SK-N-SH (cell line): ENCODE measurements around the gene D2HGDH. TPM values are rescaled to one million over a fixed set of nuclear protein-coding genes. Genes with fewer than 3 reads are reported as not detected.

ENCODE experiments used
- CTCF ChIA-PET: fragments of 300-600, 350-600 bp; formaldehyde crosslinking; extraction: SDS; loops from one replicate; lab custom pipeline; 2021; lab: Yijun Ruan, JAX
- POLR2A ChIA-PET: fragments of 350-600 bp; sonication (Branson Sonifier 250); formaldehyde crosslinking; extraction: SDS; loops from one replicate; lab custom pipeline; 2020; ENCODE audit warnings: antibody characterized with exemption, inconsistent platforms; lab: Yijun Ruan, JAX
- DNase-seq: peaks from one replicate; pipeline ENCODE4 v3.0.0; 2012
- H2AFZ ChIP-seq: fragments of 200-600 bp; sonication (generic); 2 replicates; pipeline ENCODE4 v1.8.1; 2016; ENCODE audit warnings: antibody characterized with exemption, mild to moderate bottlenecking, low read depth
- H3F3A ChIP-seq: fragments of 200-600 bp; sonication (generic); replicated peaks from 2 replicates; pipeline ENCODE3; 2016; ENCODE audit warnings: antibody characterized with exemption, mild to moderate bottlenecking; ENCODE audit not compliant: insufficient read depth
- H3K27ac ChIP-seq, 2 experiments: fragments of 200-500 bp in 1 of 2; fragments of 200-600 bp in 1 of 2; sonication (Bioruptor generic) in 1 of 2; sonication (generic), shearing (Covaris generic) in 1 of 2; 2 replicates each; pipeline versions ENCODE4 v1.5.1 to v1.6.1; 2014 to 2016; ENCODE audit warnings: low read depth in 2 of 2, inconsistent platforms in 1 of 2, low read length in 1 of 2, mild to moderate bottlenecking in 1 of 2, mixed read lengths in 1 of 2
- H3K27me3 ChIP-seq: fragments of 200-600 bp; sonication (generic), shearing (Covaris generic); 2 replicates; pipeline ENCODE4 v1.6.1; 2016; ENCODE audit warnings: mixed run types; ENCODE audit not compliant: insufficient read depth
- H3K36me3 ChIP-seq, 2 experiments: fragments of 200-500 bp in 1 of 2; fragments of 200-600 bp in 1 of 2; sonication (Bioruptor generic) in 1 of 2; sonication (generic) in 1 of 2; replicated peaks in 1 of 2; 2 replicates each; pipeline versions ENCODE3 to v1.5.1; 2014 to 2016; ENCODE audit warnings: low read length in 1 of 2, mild to moderate bottlenecking in 1 of 2; ENCODE audit not compliant: insufficient read depth in 2 of 2, control insufficient read depth in 1 of 2
- H3K4me1 ChIP-seq, 2 experiments: fragments of 200-500 bp in 1 of 2; fragments of 200-600 bp in 1 of 2; sonication (Bioruptor generic) in 1 of 2; sonication (generic), shearing (Covaris generic) in 1 of 2; 2 replicates each; pipeline versions ENCODE4 v1.5.1 to v1.6.1; 2014 to 2016; ENCODE audit warnings: low read depth in 1 of 2, low read length in 1 of 2, mixed run types in 1 of 2; ENCODE audit not compliant: insufficient read depth in 2 of 2, control insufficient read depth in 1 of 2
- H3K4me2 ChIP-seq: fragments of 200-600 bp; sonication (generic), shearing (Covaris generic); 2 replicates; pipeline ENCODE4 v1.6.1; 2017; ENCODE audit warnings: mixed run types
- H3K4me3 ChIP-seq, 2 experiments: fragments of 200-500 bp in 1 of 2; fragments of 200-600 bp in 1 of 2; sonication (Bioruptor generic) in 1 of 2; sonication (generic), shearing (Covaris generic) in 1 of 2; 2 replicates each; pipeline versions ENCODE4 v1.5.1 to v1.8.1; 2014 to 2016; ENCODE audit warnings: low read depth in 2 of 2, inconsistent platforms in 1 of 2, low read length in 1 of 2, mild to moderate bottlenecking in 1 of 2, mixed read lengths in 1 of 2, moderate library complexity in 1 of 2
- H3K79me2 ChIP-seq: fragments of 200-600 bp; sonication (generic); 2 replicates; pipeline ENCODE4 v1.8.1; 2017; ENCODE audit warnings: mild to moderate bottlenecking; ENCODE audit not compliant: insufficient read depth
- H3K9ac ChIP-seq: fragments of 200-600 bp; sonication (generic); 2 replicates; pipeline ENCODE4 v1.6.1; 2017; ENCODE audit warnings: mixed run types
- H3K9me2 ChIP-seq: fragments of 200-600 bp; sonication (generic); 2 replicates; pipeline ENCODE4 v1.6.1; 2017; ENCODE audit warnings: mixed run types
- H3K9me3 ChIP-seq: fragments of 200-600 bp; sonication (generic); 2 replicates; pipeline ENCODE4 v1.6.1; 2017; ENCODE audit warnings: mixed run types, mild to moderate bottlenecking, moderate library complexity
- H4K20me1 ChIP-seq: fragments of 200-600 bp; sonication (generic); 2 replicates; pipeline ENCODE4 v1.6.1; 2017; ENCODE audit warnings: mild to moderate bottlenecking, mixed run types; ENCODE audit not compliant: insufficient read depth
- EZH2phosphoT487 ChIP-seq: fragments of 200-600 bp; sonication (generic); IDR thresholded peaks from 2 replicates; pipeline ENCODE4 v1.6.1; 2017; ENCODE audit warnings: low read depth, mixed run types, mild to moderate bottlenecking, antibody characterized with exemption, moderate library complexity, borderline replicate concordance
- FOSL2 ChIP-seq: IDR thresholded peaks from 2 replicates; pipeline ENCODE4 v1.4.0; 2012; ENCODE audit warnings: low read depth, mild to moderate bottlenecking, moderate library complexity, borderline replicate concordance
- GABPA ChIP-seq: IDR thresholded peaks from 2 replicates; pipeline ENCODE4 v1.4.0; 2012; ENCODE audit warnings: low read depth, mild to moderate bottlenecking
- MEF2A ChIP-seq: IDR thresholded peaks from 2 replicates; pipeline ENCODE4 v1.4.0; 2012; ENCODE audit warnings: low read depth, borderline replicate concordance
- MXI1 ChIP-seq: IDR thresholded peaks from 2 replicates; pipeline ENCODE4 v1.6.1; 2012; ENCODE audit warnings: mild to moderate bottlenecking, low read depth, low read length, improper control_type of control experiment
- NFIC ChIP-seq: IDR thresholded peaks from 2 replicates; pipeline ENCODE4 v1.4.0; 2012; ENCODE audit warnings: borderline replicate concordance
- NRF1 ChIP-seq: IDR thresholded peaks from 2 replicates; pipeline ENCODE4 v1.6.1; 2012; ENCODE audit warnings: low read depth, mild to moderate bottlenecking, low read length
- RAD21 ChIP-seq: IDR thresholded peaks from 2 replicates; pipeline ENCODE4 v1.6.1; 2012; ENCODE audit warnings: mild to moderate bottlenecking, low read length
- REST ChIP-seq: IDR thresholded peaks from 2 replicates; pipeline ENCODE4 v1.6.1; 2012; ENCODE audit warnings: mild to moderate bottlenecking, low read depth, low read length, moderate library complexity
- RFX5 ChIP-seq: IDR thresholded peaks from 2 replicates; pipeline ENCODE4 v1.6.1; 2012; ENCODE audit warnings: mild to moderate bottlenecking, improper control_type of control experiment, low read length
- RXRA ChIP-seq: IDR thresholded peaks from 2 replicates; pipeline ENCODE4 v1.4.0; 2012; ENCODE audit warnings: low read depth, mild to moderate bottlenecking, borderline replicate concordance
- SIN3A ChIP-seq: IDR thresholded peaks from 2 replicates; pipeline ENCODE4 v1.6.1; 2012; ENCODE audit warnings: low read depth, mild to moderate bottlenecking, low read length, moderate library complexity, borderline replicate concordance
- SMC3 ChIP-seq: IDR thresholded peaks from 2 replicates; pipeline ENCODE4 v1.6.1; 2012; ENCODE audit warnings: low read depth, low read length, improper control_type of control experiment
- USF2 ChIP-seq: fragments of 150-350 bp; IDR thresholded peaks from 2 replicates; pipeline ENCODE4 v1.6.1; 2017; ENCODE audit warnings: antibody characterized with exemption, low read length, low read depth, borderline replicate concordance
- WGBS: methylation state at CpG from one replicate; pipeline ENCODE4 v1.1.6; 2017; ENCODE audit warnings: low lambda C conversion rate; 5-methylcytosine and 5-hydroxymethylcytosine counted together
- polyA plus RNA-seq, 3 experiments: library from polyadenylated mRNA; depleted of rRNA; stranded (reverse); fragments of >200 nt; gene quantifications; 2 replicates each; pipeline ENCODE4 v1.2.3, GENCODE V29; 2012
- TF ChIP-seq, protein P1 (sequence below): IDR thresholded peaks from 2 replicates; pipeline ENCODE4 v1.4.0; 2012; ENCODE audit warnings: low read depth, borderline replicate concordance

D2HGDH gene
- polyA plus RNA-seq, 1 of the 3 experiments (the other 2 are of a cell fraction), result 36.3 TPM

GRCh38 chr2:241708879-241709278, 25.6 kb upstream of the D2HGDH start:
- no peak for DNase-seq
- POLR2A ChIA-PET, result interaction anchor here (0.7 kb wide), 1 partner anchor 26 kb away, joined by 4 read pairs; the partner anchor contains the start of gene D2HGDH
- H3K4me3 ChIP-seq, result no peak overlapping the region
- no peak overlapping the region for H2AFZ ChIP-seq
- H4K20me1 ChIP-seq, result no peaks in the 10 kb centered on the region; the same call in 1 of the 2 replicates
- TF ChIP-seq RAD21 (no peak), USF2 (no peak), NRF1 (no peak), EZH2phosphoT487 (no peak), SIN3A (no peak), SMC3 (no peak)
- TF ChIP-seq, protein P1, sequence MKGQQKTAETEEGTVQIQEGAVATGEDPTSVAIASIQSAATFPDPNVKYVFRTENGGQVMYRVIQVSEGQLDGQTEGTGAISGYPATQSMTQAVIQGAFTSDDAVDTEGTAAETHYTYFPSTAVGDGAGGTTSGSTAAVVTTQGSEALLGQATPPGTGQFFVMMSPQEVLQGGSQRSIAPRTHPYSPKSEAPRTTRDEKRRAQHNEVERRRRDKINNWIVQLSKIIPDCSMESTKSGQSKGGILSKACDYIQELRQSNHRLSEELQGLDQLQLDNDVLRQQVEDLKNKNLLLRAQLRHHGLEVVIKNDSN, result no peak
- no peak overlapping the region for H3K9ac ChIP-seq
- no peaks in the 10 kb centered on the region for H3K27me3 ChIP-seq
- H3K4me1 ChIP-seq, result peaks cover 0 to under 1% of the 10 kb centered on the region in 2 experiments; a peak in 1 of 4 replicates
- WGBS, result 80% methylated on average over 10 of the region's 10 CpGs
- H3K9me3 ChIP-seq, result 0 out of 2 replicates have a peak, but pooled peaks cover under 1% of the 10 kb centered on the region
- peaks cover 8% of the 10 kb centered on the region; the same call in 1 of the 2 replicates for H3K79me2 ChIP-seq
- no peak overlapping the region for H3K27ac ChIP-seq
- H3K9me2 ChIP-seq, result no peaks in the 10 kb centered on the region
- CTCF ChIA-PET, result interaction anchor here (1.0 kb wide), 1 partner anchor 125 kb away, joined by 3 read pairs; no protein-coding TSS in a partner anchor
- no peak overlapping the region for H3K4me2 ChIP-seq
- peaks cover 44 to 73% of the 10 kb centered on the region in 2 experiments for H3K36me3 ChIP-seq
- H3F3A ChIP-seq, result no peaks in the 10 kb centered on the region

- CTCF ChIA-PET, result interaction anchor here (0.8 to 1.9 kb wide), 5 partner anchors 9 to 159 kb away, joined by 3 to 5 read pairs (median 3); no protein-coding TSS in a partner anchor
- no peaks in the 10 kb centered on the region for H4K20me1 ChIP-seq
- H3K9ac ChIP-seq, result no peak overlapping the region
- peaks cover 32 to 45% of the 10 kb centered on the region in 2 experiments for H3K36me3 ChIP-seq
- no peak overlapping the region for H3K4me2 ChIP-seq
- no peak overlapping the region for H2AFZ ChIP-seq
- H3K9me2 ChIP-seq, result no peaks in the 10 kb centered on the region
- no peak overlapping the region for H3K27ac ChIP-seq
- H3K79me2 ChIP-seq, result no peaks in the 10 kb centered on the region
- no peaks in the 10 kb centered on the region for H3F3A ChIP-seq
- H3K27me3 ChIP-seq, result no peaks in the 10 kb centered on the region
- POLR2A ChIA-PET, result interaction anchor here (0.8 kb wide), 1 partner anchor 161 kb away, joined by 3 read pairs; no protein-coding TSS in a partner anchor
- no peak for DNase-seq
- no peak for TF ChIP-seq REST
- no peak for TF ChIP-seq GABPA
- TF ChIP-seq RAD21, result no peak
- no peak for TF ChIP-seq FOSL2
- no peak for TF ChIP-seq SIN3A
- no peak for TF ChIP-seq MEF2A
- no peak for TF ChIP-seq MXI1
- no peak for TF ChIP-seq NFIC
- TF ChIP-seq RFX5, result no peak
- no peak for TF ChIP-seq RXRA
- 88% methylated on average over 9 of the region's 16 CpGs for WGBS
- no peaks in the 10 kb centered on the region for H3K4me1 ChIP-seq
- 0 out of 2 replicates have a peak, but pooled peaks cover under 1% of the 10 kb centered on the region for H3K9me3 ChIP-seq
- H3K4me3 ChIP-seq, result no peak overlapping the region
These were observed 15.3 kb upstream of the D2HGDH start for GRCh38 chr2:241719093-241719492.
